NCI-H2227 (cell line): ENCODE measurements around the gene CHST11.
A peak's percentile ranks its signal among the peaks of the same experiment; 100 is the strongest.

Experiments used
- DNase-seq: peaks from one replicate; lab custom pipeline; 2025; ENCODE audit not compliant: unreplicated experiment; lab: John Stamatoyannopoulos, UW

Gene CHST11

DNA sequence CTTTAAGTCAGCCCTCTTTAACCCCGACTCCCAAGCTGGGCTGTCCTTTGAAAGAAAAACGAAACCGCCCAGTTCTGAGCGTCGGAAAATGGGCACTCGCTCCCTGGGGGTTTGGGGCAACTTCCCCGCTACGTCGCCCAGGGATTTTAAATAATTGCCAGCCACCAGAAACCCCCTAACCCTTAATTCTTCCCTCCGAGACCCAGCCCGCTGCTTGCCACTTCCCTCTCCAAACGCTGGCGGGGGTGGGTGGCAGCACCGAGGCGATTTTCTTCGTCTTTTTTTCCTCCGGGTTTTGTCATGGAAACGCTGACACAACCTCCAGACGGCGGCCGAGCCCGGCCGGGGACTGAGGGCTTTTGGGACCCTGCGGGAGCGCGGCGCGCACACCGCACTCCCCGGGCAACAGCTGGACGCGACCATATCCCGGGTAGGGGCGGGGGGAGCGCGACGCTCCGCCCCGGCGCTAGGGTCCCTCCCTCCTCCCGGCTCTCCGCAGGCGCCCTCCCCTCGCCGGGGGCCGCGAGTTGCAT is at the start of gene CHST11:
Gene CHST11 (plus strand): TSS at position 532 of the 533 bp plus-strand sequence.
- peak; percentile 95 for DNase-seq

DNA sequence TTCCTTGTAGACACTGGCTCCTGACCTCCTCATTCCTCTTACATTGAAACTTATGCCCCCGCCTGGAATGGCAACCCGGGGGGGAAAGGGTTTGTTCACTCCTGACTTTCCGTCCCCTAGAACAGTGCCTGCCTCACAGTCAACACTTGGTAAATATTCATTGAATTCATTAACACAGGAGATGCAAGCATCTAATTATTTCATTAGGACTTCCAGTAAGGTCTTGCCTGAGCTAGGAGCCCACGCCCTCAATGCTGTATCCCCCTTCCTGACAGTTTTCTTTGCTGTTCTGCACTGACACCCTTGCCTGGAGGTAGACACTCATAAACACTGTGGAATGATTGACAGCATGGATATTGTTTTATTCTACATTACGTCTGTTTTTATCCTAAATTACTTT is 49.3 kb upstream of the CHST11 start:
- no peak for DNase-seq

DNA sequence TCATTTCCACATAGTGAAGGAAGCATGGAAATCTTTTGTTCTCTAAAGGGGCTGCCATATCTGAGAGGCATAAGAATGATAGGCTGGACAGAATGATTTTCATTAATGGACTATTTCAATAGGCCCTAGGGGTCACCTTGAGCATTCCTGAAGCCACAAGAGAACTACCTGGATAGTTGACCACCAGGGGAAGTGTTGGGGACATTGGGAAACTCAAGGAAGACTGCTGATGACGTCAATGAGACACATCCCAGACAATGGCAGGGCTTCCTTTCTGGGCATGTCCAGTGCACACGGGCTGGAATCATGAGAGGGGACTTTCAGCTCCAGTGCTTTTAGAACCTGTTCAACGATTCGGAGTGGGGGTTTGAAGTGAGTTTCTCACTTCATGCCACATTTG is 48.8 kb upstream of the CHST11 start:
- no peak for DNase-seq

DNA sequence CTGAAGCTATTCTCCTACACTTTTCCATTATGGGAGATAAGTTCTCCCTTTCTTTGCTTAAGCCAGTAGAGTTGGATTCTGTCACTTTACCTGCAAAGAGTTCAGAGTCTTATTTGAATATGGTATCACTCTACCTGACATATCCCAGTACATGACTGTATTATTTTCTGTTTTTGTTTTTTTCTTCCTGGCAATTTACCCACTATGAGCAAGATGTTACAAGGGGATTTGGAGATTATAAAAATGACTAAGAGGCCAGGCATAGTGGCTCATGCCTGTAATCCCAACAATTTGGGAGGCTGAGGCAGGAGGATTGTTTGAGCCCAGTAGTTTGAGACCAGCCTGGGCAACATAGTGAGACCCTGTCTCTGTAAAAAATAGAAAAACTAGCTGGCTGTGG is 46.4 kb upstream of the CHST11 start:
- DNase-seq = no peak

DNA sequence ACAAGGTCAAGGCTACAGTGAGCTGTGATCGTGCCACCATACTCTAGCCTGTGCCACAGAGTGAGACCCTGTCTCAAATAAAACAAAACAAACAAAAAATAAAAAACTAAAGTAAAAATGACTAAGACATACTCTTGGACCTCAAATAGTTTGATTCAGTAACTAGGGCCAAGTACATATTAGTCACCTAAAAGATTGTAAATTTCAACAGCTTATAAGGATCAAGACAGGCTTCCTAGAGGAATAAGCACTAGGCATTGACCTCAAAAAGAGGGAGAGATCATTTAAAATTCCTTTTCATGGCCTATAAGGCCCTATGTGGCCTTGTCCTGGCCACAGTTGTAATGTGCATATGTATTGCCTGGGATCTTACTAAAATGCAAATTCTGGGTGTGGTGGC is 46.0 kb upstream of the CHST11 start:
- no peak for DNase-seq

DNA sequence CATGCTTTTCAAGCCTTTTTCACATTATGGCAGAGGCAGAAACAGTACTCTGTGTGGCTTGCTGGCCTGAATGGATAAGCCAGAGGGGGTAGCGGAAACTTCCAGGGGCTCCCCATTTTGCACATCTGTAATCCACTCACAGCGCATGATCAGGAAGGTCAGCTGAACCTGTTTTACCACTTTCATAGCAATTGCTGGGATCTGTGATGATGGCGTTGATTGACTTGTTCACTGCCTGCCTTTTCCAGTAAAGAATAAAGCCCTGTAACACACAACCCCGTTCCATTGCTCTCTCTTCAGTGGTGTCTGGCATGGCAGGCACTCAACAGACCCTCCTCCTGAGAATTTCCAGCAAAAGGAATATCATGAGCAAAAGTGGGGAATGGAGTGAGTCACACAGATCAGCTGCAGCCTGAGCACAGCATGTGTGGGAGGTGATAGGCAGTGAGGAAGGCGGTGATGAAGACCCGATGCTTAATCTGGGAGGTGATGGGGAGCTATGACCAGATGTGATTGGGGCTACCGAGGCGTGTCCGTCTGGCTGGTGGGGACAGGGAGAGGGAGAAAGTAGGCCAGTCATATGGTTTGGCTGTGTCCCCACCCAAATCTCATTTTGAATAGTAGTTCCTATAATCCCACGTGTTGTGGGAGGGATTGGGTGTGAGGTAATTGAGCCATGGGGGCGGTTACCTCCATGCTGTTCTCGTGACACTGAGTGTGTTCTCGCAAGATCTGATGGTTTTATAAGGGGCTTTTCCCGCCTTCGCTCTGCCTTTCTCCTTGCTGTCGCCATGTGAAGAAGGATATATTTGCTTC is 44.7 kb upstream of the CHST11 start:
- DNase-seq = no peak

DNA sequence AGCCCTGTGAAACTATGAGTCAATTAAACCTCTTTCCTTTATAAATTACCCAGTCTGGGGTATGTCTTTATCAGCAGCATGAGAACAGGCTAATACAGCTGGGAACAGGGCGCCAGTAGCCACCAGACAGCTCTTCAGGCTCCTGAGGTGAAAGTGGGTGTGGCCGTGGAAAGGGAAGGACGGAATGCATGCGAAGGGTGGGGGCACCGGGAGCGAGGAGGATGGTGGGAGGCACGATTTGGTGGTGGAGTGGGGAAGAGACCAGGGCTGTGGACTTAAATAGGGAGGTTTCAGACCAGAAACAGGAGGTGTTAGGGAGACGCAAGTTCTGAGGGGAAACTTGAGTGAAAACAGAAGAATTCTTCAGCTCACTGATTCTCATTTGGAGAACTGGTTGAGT is 44.1 kb upstream of the CHST11 start:
- no peak for DNase-seq

DNA sequence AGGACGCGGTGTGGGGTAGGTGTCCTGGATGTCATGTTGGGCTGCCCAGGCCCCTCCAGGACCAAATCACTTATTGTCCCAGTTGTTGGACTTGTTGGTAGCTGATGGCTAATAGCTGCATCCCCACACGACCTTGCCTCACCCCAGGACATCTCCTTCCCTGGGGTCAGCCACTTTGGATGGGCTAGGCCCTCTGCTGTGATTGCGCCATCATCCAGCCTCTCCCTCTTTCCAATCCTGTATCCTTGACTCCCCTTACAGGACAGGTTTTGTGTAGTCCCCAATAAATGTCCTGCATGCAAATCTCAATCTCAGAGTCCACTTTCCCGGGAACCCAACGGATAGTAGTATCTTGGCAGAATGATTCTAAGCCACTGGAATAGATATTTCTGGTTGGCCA is 43.4 kb upstream of the CHST11 start:
- no peak for DNase-seq

DNA sequence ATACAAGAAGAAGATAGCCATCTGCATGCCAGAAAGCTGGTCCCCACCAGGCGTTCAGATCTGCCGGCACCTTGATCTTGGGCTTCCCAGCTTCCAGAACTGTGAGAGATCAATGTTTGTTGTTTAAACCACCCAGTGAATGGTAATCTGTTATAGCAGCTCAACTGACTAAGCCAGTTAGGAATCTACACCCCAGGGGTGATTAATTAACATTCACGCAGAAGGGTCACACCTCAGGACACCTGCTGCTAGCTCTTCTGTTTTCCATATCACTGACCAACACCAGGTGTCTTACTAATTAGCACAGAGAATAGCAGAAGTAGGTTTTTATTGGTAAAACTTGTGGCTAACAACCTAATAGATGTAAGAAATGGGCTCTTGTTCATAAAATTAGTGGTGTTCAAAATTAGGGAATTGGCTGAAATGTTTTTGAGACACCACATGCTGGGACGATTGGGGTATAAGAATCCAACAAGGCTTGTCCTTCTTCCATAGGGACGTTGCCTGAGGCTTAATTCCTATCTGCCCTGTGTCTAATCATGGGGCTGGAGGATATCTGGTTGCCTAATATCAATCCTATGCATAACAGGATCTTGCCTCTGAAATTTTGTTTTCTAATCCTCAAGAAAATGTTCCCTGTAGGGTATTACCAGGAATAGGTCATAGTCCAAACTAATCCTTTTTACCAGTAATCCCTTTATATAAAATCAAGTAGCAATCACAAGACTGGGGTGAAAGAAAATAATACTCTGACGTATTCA is 42.0 kb upstream of the CHST11 start:
- no peak for DNase-seq

DNA sequence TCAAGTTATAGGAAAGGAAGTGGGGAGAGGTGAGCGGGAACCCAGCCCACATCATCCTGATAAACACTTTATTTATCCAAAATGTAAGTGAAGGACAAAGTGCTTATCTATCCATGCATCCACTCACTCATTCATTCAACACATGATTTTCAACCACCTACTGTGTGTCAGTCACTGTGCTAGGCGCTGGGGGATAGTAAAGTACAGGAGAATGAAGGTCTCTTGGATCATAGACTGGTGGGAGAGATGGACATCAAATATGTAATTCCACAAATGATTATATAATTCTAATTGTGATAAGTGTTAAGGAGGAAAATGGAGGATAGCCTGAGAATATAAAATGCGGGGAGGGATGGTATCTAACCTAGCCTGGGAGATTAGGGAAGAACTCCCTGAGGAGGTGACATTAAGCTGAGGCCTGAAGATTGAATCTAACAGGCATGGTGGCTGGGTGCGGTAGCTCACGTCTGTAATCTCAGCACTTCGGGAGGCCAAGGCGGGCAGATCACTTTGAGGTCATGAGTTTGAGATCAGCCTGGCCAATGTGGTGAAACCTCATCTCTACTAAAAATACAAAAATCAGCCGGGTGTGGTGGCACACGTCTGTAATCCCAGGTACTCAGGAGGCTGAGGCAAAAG is 41.3 kb upstream of the CHST11 start:
- no peak for DNase-seq

DNA sequence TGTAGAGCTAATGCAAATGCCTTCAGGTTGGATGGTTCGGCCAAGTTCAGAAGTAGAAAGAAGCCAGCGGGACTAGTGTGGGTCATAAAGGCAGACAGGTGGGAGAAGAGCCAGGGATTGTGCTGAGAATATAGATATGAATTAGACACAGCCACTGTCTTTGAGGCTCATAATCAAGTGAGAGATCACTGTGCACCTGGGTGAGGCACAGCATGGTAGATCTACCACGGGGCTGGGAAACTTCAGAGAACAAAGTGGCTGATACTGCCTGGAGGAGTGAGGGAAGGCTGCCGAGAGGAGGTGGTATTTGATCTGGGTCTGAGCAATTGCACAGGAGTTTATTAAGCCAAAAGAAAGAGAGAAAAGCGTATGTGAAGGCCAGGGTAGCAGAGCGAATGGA is 40.6 kb upstream of the CHST11 start:
- no peak for DNase-seq

DNA sequence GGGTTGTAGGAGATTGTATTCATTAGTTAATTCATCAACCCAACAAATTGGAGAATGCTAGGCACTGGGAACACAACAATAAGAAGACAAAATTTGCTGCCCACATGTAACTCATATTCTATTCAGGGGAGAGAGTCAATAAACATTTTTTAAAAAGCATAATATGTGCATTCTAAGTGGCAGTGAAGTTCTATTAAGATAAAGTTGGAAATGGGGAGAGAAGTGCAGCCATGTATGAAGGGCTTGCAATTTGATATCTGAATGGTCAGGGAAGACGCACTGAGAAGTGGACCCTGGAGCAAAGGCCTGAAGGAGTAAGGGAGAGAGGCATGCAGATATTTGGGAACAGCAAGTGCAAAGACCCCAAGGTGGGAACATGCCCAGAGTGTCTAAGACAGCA is 40.2 kb upstream of the CHST11 start:
- DNase-seq = no peak

DNA sequence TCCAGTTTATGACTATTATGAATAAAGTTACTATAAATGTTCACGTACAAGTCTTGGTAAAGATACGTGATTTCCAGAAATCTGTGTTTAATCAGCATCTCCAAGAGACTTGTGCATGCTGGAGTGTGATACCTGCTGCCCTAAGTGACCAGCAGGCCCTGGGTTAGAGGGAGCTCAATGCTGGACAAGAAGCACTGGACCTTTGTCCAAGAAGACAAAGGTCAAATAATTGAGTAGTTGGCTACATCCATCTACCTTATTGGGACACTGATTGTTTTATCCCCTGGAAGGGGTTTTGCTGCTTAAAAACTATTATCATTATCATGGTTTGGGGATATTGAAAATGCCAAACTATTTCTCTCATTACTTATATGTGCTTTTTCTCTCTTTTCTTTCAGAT is 37.0 kb upstream of the CHST11 start:
- DNase-seq = no peak

DNA sequence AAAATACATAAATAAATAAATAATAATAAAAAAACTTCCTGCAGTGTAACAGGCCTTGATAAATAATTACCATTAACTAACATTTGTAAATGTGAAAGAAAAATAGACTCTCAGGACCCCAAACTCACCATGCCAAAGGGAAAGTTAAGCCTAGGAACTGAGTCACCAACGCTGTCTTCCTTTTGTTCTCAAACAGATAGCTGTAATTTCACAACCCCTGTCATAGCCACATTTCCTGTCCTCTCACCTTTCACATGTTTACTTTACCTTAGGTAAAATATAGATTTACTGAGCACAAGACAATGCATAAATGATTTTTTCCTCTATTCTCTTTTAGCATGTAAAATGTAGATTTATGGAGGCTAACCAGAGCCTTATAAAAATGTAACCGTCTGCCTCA is 35.9 kb upstream of the CHST11 start:
- DNase-seq = no peak

DNA sequence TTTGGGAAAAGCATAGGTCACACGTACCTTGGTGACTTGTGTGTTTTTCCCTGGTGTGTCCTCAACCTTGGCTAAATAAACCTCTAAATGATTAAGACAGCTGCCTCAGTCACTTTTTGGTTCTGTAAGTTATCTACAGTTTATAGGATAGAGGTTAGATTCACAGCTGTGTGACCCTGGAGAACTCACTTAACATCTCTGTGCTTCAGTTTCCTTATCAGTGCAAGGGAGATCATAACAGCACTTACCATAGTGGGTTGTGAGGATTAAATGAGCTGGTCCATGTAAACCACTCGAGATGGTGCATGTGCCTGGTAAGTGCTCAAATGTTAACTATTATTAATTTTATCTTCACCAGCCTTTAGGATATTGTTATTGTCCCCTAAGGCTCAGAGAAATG is 35.4 kb upstream of the CHST11 start:
- no peak for DNase-seq

DNA sequence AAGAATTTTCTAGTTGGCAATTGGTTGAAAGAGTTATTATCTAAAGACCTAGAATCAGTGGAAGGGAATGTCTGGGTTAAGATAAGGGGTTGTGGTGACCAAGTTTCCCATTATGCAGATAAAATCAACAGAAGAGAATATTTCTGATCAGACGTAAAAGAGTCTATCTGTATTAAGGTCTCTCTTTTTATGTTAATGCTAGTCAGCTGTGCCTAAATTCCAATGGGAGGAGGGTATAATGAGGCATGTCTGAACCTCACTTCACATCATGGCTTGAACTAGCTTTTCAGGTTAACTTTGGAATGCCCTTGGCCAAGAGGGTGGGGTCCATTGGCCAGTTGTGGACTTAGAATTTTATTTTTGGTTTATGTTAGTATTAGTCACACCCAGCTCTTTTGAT is 34.3 kb upstream of the CHST11 start:
- no peak for DNase-seq

DNA sequence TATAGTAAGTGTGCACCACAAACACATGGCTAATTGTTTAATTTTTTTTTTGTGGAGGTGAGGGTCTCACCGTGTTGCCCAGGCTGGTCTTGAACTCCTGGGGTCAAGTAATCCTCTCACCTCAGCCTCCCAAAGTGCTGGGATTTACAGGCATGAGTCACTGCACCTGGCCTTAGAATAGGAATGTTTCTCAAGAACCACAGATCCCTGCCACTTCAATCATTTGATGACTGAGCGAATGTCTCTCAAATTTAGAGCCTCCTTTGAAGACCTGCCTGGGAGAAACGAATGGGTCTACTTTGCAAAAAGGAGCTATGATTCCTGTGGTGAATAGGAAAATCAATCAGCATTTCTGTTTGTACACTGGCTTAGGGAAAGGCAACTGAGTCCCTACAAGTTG is 33.5 kb upstream of the CHST11 start:
- no peak for DNase-seq

DNA sequence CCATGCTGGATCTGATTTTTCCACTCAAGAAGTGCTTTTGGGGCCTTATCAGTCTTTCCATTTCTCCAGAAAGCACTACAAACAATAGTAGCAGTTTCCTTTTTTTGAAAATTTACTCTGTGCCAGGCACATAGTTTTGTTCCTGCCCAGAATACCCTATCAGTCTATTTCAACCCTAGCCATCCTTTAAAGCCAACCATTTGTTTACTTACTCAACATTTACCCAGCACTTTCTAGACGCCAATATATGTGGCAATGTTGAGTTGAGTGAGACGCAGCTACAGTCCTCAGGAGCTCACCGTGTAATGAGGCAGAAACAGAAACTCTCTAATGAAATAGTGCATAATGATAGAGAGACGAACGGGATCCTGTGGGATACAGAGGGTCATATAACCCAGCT is 32.9 kb upstream of the CHST11 start:
- DNase-seq = no peak

DNA sequence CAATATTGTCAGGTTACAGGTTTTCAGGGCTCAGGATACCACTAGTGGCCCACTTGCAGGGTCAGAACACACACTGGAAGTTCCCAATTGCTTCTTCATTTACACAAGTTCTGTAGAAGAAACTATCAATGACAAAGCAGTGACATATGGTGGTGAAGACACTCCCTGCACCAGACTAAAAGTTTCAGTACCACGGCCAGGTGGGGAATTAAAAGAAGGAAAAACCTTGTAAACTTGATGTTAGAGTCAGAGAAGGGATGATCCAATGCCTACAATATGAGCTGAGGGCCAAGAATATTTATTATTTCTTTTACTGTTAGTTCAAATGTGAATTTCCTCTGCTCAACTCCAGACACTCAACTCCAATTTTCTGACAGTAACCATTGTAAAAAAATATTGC is 31.8 kb upstream of the CHST11 start:
- DNase-seq = no peak

DNA sequence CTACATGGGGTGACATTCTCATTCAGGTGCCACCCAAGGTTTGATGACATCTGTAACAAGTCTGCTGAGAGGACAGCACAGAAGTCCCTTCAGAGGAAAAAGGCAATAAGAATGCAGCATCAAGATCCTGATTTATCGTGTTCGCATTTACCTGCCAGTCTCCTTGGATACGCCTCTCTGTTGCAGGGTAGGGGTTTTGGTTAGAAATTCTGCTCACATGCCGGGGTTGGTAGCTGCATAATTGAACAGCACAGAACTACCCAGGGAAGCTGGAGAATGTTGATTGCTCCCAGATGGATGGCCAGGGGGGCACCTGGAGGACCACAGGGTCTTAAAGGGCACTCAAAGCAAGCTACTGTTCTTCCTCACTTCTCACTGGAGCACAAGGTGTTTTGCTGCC is 31.1 kb upstream of the CHST11 start:
- no peak for DNase-seq

DNA sequence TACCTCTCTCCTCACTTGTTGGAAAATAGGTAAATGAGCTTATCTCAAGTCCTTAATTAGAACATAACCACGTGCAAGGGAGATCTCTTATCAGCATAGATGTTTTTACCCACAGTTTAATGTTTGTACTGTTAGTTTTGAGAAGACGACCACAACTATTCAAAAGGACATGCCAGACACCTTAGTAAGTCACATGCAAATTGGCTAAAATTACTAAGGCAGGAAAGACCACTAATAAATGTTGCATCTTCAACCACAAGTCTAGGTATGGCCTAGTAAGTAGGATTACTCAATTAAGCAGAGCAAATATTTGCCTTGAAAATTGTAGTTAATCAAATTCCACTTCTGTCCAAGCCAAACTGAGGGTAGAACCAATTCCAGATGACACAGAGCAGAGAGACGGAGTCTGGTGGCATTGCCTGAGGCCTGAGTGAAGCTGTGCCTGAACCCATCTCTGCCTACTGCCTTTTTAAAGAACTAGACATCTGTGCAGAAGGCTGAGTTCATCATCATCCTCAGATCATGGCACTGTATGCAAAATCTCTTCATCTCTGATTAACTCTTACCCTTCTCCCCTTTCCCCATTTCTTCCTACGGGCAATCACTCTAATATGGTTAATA is 29.7 kb upstream of the CHST11 start:
- DNase-seq = no peak
